Esophagus squamous epithelium (tissue), 5 donors: ENCODE data around the gene GABBR2. TPM values are rescaled to one million over a fixed set of nuclear protein-coding genes. Genes with fewer than 3 reads are reported as not detected.

ENCODE experiments used
- DNase-seq: peaks from one replicate; lab custom pipeline; 2025; lab: John Stamatoyannopoulos, UW
- H3K27ac ChIP-seq, 4 donors: fragments of 200-600 bp; sonication (generic); one replicate each; pipeline ENCODE4 v1.5.1; 2016 to 2019; ENCODE audit warnings: mild to moderate bottlenecking in 1 of 4
- H3K27me3 ChIP-seq, 4 donors: fragments of 200-600 bp; sonication (generic); 1 replicate in 3 of 4; 2 replicates in 1 of 4; pipeline versions ENCODE4 v1.5.1 to v1.6.0; 2017 to 2021; ENCODE audit warnings: antibody characterized with exemption in 1 of 4
- H3K36me3 ChIP-seq, 3 donors: fragments of 200-600 bp; sonication (generic); one replicate each; pipeline ENCODE4 v1.5.1; 2016 to 2019
- H3K4me1 ChIP-seq, 3 donors: fragments of 200-600 bp; sonication (generic); one replicate each; pipeline ENCODE4 v1.5.1; 2017 to 2019
- H3K4me3 ChIP-seq, 4 donors: fragments of 200-600 bp; sonication (generic); 1 replicate in 3 of 4; 2 replicates in 1 of 4; pipeline ENCODE4 v1.5.1; 2016 to 2019; ENCODE audit warnings: mild to moderate bottlenecking in 2 of 4, moderate library complexity in 1 of 4
- H3K9me3 ChIP-seq, 3 donors: fragments of 200-600 bp; sonication (generic); one replicate each; pipeline ENCODE4 v1.5.1; 2016 to 2019
- CTCF ChIP-seq, 6 experiments: fragments of 450-650 bp in 4 of 6; fragments of 200-600 bp in 2 of 6; sonication (generic) in 2 of 6; IDR thresholded peaks; one replicate each; pipeline ENCODE4 v1.5.1; 2016 to 2019; ENCODE audit warnings: antibody characterized with exemption in 6 of 6, mild to moderate bottlenecking in 4 of 6, moderate library complexity in 4 of 6
- POLR2A ChIP-seq, 4 donors: fragments of 450-650 bp; IDR thresholded peaks; one replicate each; pipeline ENCODE4 v1.6.1; 2017; ENCODE audit warnings: antibody characterized with exemption in 4 of 4, mild to moderate bottlenecking in 4 of 4, moderate library complexity in 3 of 4
- WGBS, 2 donors: methylation state at CpG; one replicate each; pipeline ENCODE4 v1.1.5; 2018; 5-methylcytosine and 5-hydroxymethylcytosine counted together
- intact Hi-C: fragments of 100-400 bp; cut with DNase I; formaldehyde crosslinking; loops from one replicate; pipeline ENCODE4 v1.15.0; 2022
- total RNA-seq, 4 donors: library from RNA; depleted of rRNA; stranded (reverse); fragments of >200 nt; gene quantifications; one replicate each; pipeline ENCODE4 v1.1.0, GENCODE V29; 2016
- donor health status: DM: yes; HTN: yes; CAD: no.

The GABBR2 gene
- total RNA-seq, 4 donors from 2014 or later = not detected

- intact Hi-C loops = no loop called here
- H3K4me3 ChIP-seq = no peak overlapping the region
- no peak for DNase-seq
- 78 to 84% methylated on average over 7 of the region's 7 CpGs for WGBS, 2 donors
- no peak overlapping the region for H3K27ac ChIP-seq
- TF ChIP-seq CTCF (IDR thresholded peaks at IDR 0.05) (no peak), POLR2A (IDR thresholded peaks at IDR 0.05) (no peak)
- H3K9me3 ChIP-seq = no peaks in the 10 kb centered on the region
- peaks cover 0 to 43% (median 0%) of the 10 kb centered on the region in 4 donors for H3K27me3 ChIP-seq
- H3K4me1 ChIP-seq = no peaks in the 10 kb centered on the region
- H3K36me3 ChIP-seq = no peaks in the 10 kb centered on the region
Measured at GRCh38 chr9:98627296-98627695, 81.4 kb downstream of the GABBR2 start.

GRCh38 chr9:98625728-98626127 is 83.0 kb downstream of the GABBR2 start:
- WGBS, 2 donors = 26 to 40% methylated on average over 4 to 5 of the region's 5 CpGs
- TF ChIP-seq CTCF (IDR thresholded peaks at IDR 0.05) (no peak), POLR2A (IDR thresholded peaks at IDR 0.05) (no peak)
- peaks cover 0 to 47% (median 0%) of the 10 kb centered on the region in 4 donors for H3K27me3 ChIP-seq
- DNase-seq = no peak
- no peaks in the 10 kb centered on the region for H3K4me1 ChIP-seq
- intact Hi-C loops = no loop called here
- H3K9me3 ChIP-seq = no peaks in the 10 kb centered on the region
- H3K27ac ChIP-seq = no peak overlapping the region
- H3K36me3 ChIP-seq = no peaks in the 10 kb centered on the region
- no peak overlapping the region for H3K4me3 ChIP-seq

- H3K36me3 ChIP-seq = no peaks in the 10 kb centered on the region
- H3K27ac ChIP-seq = no peak overlapping the region
- TF ChIP-seq POLR2A (IDR thresholded peaks at IDR 0.05) = no peak
- no peak for TF ChIP-seq CTCF (IDR thresholded peaks at IDR 0.05)
- H3K27me3 ChIP-seq = peaks cover 0 to 13% (median 0%) of the 10 kb centered on the region in 4 donors
- H3K4me3 ChIP-seq = no peak overlapping the region
- H3K4me1 ChIP-seq = no peaks in the 10 kb centered on the region
- WGBS, 2 donors = 59 to 74% methylated on average over 3 of the region's 3 CpGs
- no peaks in the 10 kb centered on the region for H3K9me3 ChIP-seq
- no peak for DNase-seq
- intact Hi-C loops = no loop called here
Measured at GRCh38 chr9:98619788-98620187, 88.9 kb downstream of the GABBR2 start.

DNA sequence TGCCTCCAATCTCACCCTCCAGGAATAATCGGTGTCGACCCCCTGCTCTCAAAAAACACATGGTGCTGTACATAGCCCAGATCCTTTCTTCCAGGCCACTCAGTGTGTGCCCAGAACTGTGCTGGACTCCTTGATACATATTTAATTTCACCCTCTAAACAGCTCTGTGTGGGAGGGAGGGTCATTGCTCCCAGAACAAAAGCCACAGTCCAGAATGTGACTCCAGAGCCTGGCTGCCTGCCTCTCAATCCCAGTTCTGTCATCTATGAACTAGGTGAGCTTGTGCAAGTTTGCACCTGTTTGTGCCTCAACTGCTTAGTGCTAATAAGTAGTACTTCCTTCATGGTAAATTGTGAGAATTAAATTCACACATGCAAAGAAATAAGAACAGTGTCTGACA is 93.1 kb downstream of the GABBR2 start:
- Histone ChIP-seq H3K4me3 (no peak overlapping the region), H3K4me1 (no peaks in the 10 kb centered on the region), H3K27ac (no peak overlapping the region), H3K27me3 (peaks cover 0 to 5% (median 0%) of the 10 kb centered on the region in 4 donors), H3K36me3 (no peaks in the 10 kb centered on the region), H3K9me3 (no peaks in the 10 kb centered on the region)
- intact Hi-C loops = no loop called here
- 63% methylated on average over 2 of the region's 2 CpGs for WGBS, 2 donors
- no peak for DNase-seq
- TF ChIP-seq POLR2A (IDR thresholded peaks at IDR 0.05) = no peak
- TF ChIP-seq CTCF (IDR thresholded peaks at IDR 0.05) = no peak

DNA sequence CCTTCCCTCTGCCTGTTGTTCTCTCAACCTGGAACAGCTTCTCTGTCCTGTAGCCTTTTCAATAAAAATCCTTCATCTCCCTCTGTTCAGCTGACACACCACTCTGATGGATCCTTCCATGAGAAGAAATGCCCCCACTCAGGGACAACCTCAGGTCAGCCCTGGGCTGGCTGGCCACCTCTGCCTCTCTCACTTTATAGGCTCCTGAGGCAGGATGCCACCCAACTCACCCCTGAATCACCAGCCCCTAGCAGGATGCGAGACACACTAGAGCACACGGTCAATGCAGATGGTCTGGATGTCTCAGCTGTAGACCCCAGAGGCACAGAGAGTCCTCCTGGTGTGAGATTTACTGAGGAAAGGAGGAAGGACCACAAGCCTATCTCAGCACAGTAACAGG is 93.8 kb downstream of the GABBR2 start:
- Histone ChIP-seq H3K27me3 (peaks cover 0 to 4% (median 0%) of the 10 kb centered on the region in 4 donors), H3K4me3 (no peak overlapping the region), H3K27ac (no peak overlapping the region), H3K36me3 (no peaks in the 10 kb centered on the region), H3K4me1 (no peaks in the 10 kb centered on the region), H3K9me3 (no peaks in the 10 kb centered on the region)
- TF ChIP-seq POLR2A (IDR thresholded peaks at IDR 0.05) (no peak), CTCF (IDR thresholded peaks at IDR 0.05) (no peak)
- intact Hi-C loops = no loop called here
- 90% methylated on average over 2 of the region's 2 CpGs; no CpG with 5 or more reads in 1 of the 2 donors for WGBS, 2 donors
- DNase-seq = no peak
